Spinal cord (tissue), 10 donors: ENCODE results near the gene TMEM120B. TPM values are rescaled to one million over a fixed set of nuclear protein-coding genes. Genes with fewer than 3 reads are reported as not detected.

Source experiments
- DNase-seq, 6 donors: peaks; one replicate each; pipeline versions ENCODE4 v3.0.0 to v3.0.0-alpha.2; 2013 to 2015; ENCODE audit warnings: low spot score in 6 of 6, low read depth in 4 of 6
- H3K27ac ChIP-seq: one replicate; pipeline ENCODE4 v1.5.1; 2013; ENCODE audit warnings: low read depth, low read length, control low read depth
- H3K27me3 ChIP-seq: one replicate; pipeline ENCODE4 v1.6.1; 2013; ENCODE audit warnings: low read length; ENCODE audit not compliant: control insufficient read depth, insufficient read depth
- H3K36me3 ChIP-seq: one replicate; pipeline ENCODE4 v1.6.1; 2013; ENCODE audit warnings: low read length; ENCODE audit not compliant: control insufficient read depth, insufficient read depth
- H3K4me1 ChIP-seq: one replicate; pipeline ENCODE4 v1.6.1; 2013; ENCODE audit warnings: low read length; ENCODE audit not compliant: control insufficient read depth, insufficient read depth
- H3K4me3 ChIP-seq: one replicate; pipeline ENCODE4 v1.5.1; 2013; ENCODE audit warnings: low read depth, low read length, control low read depth
- H3K9me3 ChIP-seq: one replicate; pipeline ENCODE4 v1.6.1; 2013; ENCODE audit warnings: low read length; ENCODE audit not compliant: control insufficient read depth, insufficient read depth
- WGBS: methylation state at CpG from one replicate; pipeline ENCODE4 v1.1.5; 2013; ENCODE audit warnings: missing lambda C conversion rate; ENCODE audit not compliant: insufficient coverage; 5-methylcytosine and 5-hydroxymethylcytosine counted together
- polyA plus RNA-seq, 2 donors: library from polyadenylated mRNA; unstranded; fragments of 120-200 nt; gene quantifications; one replicate each; pipeline ENCODE4 v1.2.1, GENCODE V29; 2013; ENCODE audit not compliant: insufficient read length in 2 of 2
- total RNA-seq, 2 donors: library from RNA; depleted of rRNA in 1 of 2; stranded (reverse); fragments of 120-200 nt in 1 of 2; fragments of >200 nt in 1 of 2; gene quantifications; one replicate each; pipeline versions ENCODE4 v1.2.3 to v1.2.4, GENCODE V29; 2013 to 2014
- donor health status: healthy.

TMEM120B gene
- total and polyA plus RNA-seq, 4 donors: 6.1 to 22.2 (median 9.7) TPM

DNA sequence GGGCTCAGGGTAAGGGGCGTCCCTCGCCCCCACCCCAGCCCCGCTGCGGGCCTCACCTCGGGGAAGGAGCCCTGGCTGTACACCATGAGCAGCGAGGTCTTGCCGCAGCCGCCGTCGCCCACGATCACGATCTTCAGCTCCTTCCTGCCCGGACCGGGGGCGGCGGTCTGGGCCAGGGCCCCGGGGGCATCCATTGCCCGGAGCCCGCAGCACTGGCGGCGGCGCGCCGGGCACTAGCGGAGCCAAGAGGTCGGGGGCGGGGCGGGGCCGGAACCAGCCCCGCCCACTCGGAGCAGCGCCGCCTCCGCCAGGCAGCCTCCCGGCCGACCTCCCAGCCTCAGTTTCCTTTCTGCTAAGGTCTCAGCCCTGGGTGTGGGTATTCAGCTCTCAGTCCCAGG, 80.9 kb downstream of the TMEM120B start, which contains the start of gene RHOF:
RHOF (minus strand) TSS at position 249 of the 398 bp plus-strand sequence; CDS start at position 194, 55 bp downstream.
- Histone ChIP-seq H3K27me3 (peaks cover 5% of the 10 kb centered on the region), H3K4me1 (peaks cover 78% of the 10 kb centered on the region), H3K36me3 (peaks cover 60% of the 10 kb centered on the region), H3K4me3 (peak within 1 kb of the TSS; percentile 52), H3K27ac (peak within 1 kb of the TSS; percentile 85), H3K9me3 (no peaks in the 10 kb centered on the region)
- 1% methylated on average over 36 of the region's 36 CpGs for WGBS
- DNase-seq: no peak

DNA sequence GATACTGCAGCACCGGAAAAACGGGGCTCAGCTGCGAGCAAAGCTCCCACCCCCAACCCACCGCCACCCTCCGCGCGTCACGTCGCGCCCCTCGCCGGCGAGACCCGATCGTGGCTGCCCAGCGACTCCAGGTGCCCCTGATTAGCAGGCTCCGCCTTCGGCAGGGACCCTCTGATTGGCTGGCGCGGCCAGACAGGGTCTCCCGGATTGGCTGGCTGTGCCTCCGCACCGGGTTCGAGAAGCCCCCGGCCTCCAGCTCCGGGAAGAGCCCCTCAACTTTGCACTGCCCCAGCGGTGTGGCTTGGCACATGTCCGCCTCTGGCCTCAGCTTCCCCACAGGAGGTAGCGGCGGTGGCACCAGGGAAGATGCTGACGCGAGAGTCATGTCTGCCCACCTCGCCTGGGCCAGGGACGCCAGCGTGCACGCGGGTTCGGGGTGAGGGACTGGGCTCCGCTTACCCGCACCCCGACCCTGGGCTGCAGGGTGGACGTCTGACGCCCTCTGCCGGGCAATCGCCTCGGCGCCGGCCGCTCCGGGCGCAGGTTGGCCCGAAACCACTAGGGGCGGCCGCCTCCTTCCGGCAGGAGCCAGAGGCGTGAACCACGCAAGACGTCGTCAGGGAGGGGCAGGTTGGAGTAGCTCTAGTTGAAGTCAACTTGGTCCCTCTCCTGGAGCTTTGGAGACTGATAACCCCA, 81.4 kb downstream of the TMEM120B start:
- peaks cover 83% of the 10 kb centered on the region for H3K4me1 ChIP-seq
- H3K27me3 ChIP-seq: peaks cover 5% of the 10 kb centered on the region
- peaks cover 62% of the 10 kb centered on the region for H3K36me3 ChIP-seq
- DNase-seq: peak in 2 of 6 donors; percentile 94
- peak overlapping the region; percentile 52 for H3K4me3 ChIP-seq
- WGBS: 0% methylated on average over 54 of the region's 59 CpGs
- peak overlapping the region; percentile 85 for H3K27ac ChIP-seq
- no peaks in the 10 kb centered on the region for H3K9me3 ChIP-seq

GRCh38 chr12:121794534-121795033, 82.0 kb downstream of the TMEM120B start:
- H3K9me3 ChIP-seq: no peaks in the 10 kb centered on the region

DNA sequence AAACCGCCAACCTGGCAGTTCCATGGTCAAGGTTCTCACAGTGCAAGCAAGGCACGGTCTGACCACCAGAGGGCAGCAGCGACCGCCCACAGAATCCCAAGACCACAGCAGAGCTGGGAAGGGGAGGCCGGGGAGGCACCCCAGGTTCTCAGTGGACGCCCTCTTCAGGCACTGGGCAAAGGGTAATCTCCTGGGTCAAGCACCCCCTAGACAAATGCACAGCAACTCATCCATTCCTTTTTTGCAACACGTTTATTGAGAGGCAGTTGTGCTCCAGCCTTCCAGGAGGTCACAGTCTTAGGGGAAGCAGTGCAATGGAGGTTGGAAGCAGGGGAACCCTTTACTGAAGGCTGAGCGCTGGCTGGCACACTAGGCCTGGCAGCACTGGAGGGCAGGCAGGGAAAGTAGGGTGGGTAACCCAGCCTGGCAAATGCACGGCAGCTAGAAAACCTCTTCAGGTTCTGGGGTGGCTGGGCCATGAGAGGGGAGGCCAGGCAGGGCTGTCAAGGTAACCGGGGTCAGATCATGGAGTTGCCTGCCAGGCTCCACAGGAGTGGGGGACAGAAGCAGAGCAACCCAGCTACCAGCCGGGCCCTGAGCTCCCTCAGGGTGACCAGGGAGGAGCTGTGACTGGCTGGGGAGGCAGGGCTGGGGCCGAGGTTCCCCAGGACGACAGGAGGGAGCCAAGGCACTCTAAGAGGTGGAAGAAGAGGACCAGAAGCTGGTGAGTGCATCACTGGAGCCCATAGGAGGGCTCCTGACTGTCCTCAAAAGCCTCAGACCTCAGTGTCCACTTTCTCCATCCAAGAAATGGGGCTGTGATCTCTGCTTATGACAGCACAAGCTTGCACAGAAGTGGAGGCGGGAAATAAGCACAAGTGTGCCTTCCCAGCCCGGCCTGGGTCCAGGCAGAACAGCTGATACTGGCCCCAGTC, 82.7 kb downstream of the TMEM120B start:
- Histone ChIP-seq H3K9me3 (no peaks in the 10 kb centered on the region), H3K27me3 (peaks cover 5% of the 10 kb centered on the region), H3K27ac (peak overlapping the region; percentile 85), H3K4me1 (peaks cover 88% of the 10 kb centered on the region), H3K36me3 (peaks cover 54% of the 10 kb centered on the region), H3K4me3 (peak overlapping the region; percentile 14)
- peak in 2 of 6 donors; percentile 95 to 96 for DNase-seq
- WGBS: 40% methylated on average over 14 of the region's 15 CpGs

More at GRCh38 chr12:121794534-121795033, 82.0 kb downstream of the TMEM120B start:
- peaks cover 58% of the 10 kb centered on the region for H3K36me3 ChIP-seq
- WGBS: 1% methylated on average over 13 of the region's 13 CpGs
- peak overlapping the region; percentile 85 for H3K27ac ChIP-seq
- peaks cover 88% of the 10 kb centered on the region for H3K4me1 ChIP-seq
- DNase-seq: no peak
- H3K4me3 ChIP-seq: peak overlapping the region; percentile 14
- H3K27me3 ChIP-seq: peaks cover 5% of the 10 kb centered on the region

GRCh38 chr12:121796855-121797751, 84.6 kb downstream of the TMEM120B start:
- Histone ChIP-seq H3K4me3 (peak overlapping the region; percentile 18), H3K36me3 (peaks cover 49% of the 10 kb centered on the region), H3K4me1 (peaks cover 87% of the 10 kb centered on the region), H3K9me3 (no peaks in the 10 kb centered on the region), H3K27me3 (peaks cover 5% of the 10 kb centered on the region), H3K27ac (peak overlapping the region; percentile 86)
- peak in 3 of 6 donors; percentile 44 to 87 (median 78) for DNase-seq
- WGBS: 19% methylated on average over 31 of the region's 39 CpGs

DNA sequence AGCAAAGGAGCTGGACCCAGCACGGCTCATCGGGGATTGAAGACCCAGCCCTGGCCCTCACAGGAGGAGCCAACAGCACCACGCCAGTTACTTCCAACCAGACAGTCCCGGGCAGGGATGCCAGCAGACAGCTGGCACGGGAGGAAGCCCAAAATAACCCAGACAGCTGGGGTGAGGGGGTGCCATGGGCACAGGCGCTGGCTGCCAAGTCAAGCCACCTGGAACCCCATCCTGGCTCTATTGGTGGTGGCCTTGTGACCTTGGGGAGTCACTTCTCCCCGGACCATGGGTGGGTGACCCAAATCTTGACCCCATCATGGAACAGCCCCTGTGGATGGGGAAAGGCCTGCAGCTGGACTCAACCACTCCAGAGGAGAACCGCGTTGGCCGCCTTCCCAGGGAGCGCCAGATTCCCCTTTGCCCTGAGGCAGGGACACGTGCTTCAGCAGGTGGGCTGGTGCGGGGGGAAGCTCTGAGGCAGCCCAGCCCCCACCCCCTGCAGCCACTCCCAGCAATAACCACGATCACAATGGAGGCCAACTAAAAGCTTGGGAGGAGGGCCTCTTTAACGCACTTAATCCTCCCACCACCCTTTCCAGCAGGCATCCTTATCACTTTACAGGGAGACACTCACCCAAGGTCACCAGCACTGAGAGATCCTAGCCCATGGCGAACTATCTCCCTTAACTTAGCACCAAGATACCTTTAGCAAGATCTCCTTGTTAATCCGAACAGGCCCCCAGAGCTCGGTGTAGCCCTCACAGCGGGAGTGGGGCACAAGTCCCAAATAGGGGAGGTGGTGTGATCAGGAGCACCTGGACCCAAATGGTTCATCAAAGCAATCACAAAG, 85.6 kb downstream of the TMEM120B start:
- 9% methylated on average over 13 of the region's 19 CpGs for WGBS
- Histone ChIP-seq H3K9me3 (no peaks in the 10 kb centered on the region), H3K27ac (peak overlapping the region; percentile 86), H3K4me3 (peak overlapping the region; percentile 9), H3K36me3 (peaks cover 40% of the 10 kb centered on the region), H3K27me3 (peaks cover 5% of the 10 kb centered on the region), H3K4me1 (peaks cover 76% of the 10 kb centered on the region)
- peak in 3 of 6 donors; percentile 31 to 80 (median 80) for DNase-seq

DNA sequence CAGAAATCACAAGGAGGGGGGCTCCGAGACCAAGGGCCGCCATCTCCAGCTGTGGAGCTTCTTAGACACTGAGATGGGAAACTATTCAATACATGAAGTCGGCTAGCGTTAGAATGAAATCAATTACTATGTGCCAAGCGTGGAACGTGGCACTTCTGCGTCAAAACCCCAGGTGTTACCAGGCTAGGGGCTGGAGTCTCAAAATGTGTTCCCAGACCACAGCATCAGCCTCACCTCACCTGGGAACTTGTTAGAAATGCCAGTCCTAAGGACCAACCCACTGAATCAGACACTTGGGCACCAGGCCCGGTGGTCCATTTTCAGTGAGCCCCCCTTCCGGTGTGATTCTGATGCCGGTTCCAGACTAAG, 86.2 kb downstream of the TMEM120B start:
- 17% methylated on average over 7 of the region's 10 CpGs for WGBS
- H3K36me3 ChIP-seq: peaks cover 38% of the 10 kb centered on the region
- peak overlapping the region; percentile 86 for H3K27ac ChIP-seq
- peaks cover 70% of the 10 kb centered on the region for H3K4me1 ChIP-seq
- peaks cover 3% of the 10 kb centered on the region for H3K27me3 ChIP-seq
- DNase-seq: peak in 1 of 6 donors; percentile 57
- no peaks in the 10 kb centered on the region for H3K9me3 ChIP-seq
- peak overlapping the region; percentile 14 for H3K4me3 ChIP-seq

GRCh38 chr12:121799156-121799841, 86.7 kb downstream of the TMEM120B start:
- WGBS: 16% methylated on average over 16 of the region's 30 CpGs

More at GRCh38 chr12:121799156-121799841, 86.7 kb downstream of the TMEM120B start:
- Histone ChIP-seq H3K4me3 (peak overlapping the region; percentile 39), H3K4me1 (peaks cover 65% of the 10 kb centered on the region), H3K27me3 (no peaks in the 10 kb centered on the region), H3K27ac (peak overlapping the region; percentile 87), H3K36me3 (peaks cover 38% of the 10 kb centered on the region), H3K9me3 (no peaks in the 10 kb centered on the region)
- DNase-seq: peak in 3 of 6 donors; percentile 36 to 84 (median 74)
